Spleen (tissue), 11 donors: ENCODE data around the gene SRCIN1. TPM values are rescaled to one million over a fixed set of nuclear protein-coding genes. Genes with fewer than 3 reads are reported as not detected.
A peak's percentile ranks its signal among the peaks of the same experiment; 100 is the strongest.

Experiments used
- DNase-seq: peaks from one replicate; pipeline ENCODE4 v3.0.0-alpha.2; 2020
- H3K27ac ChIP-seq, 8 donors: fragments of 200-600 bp; sonication (generic) in 7 of 8; 1 replicate in 4 of 8; 2 replicates in 4 of 8; pipeline versions ENCODE4 v1.5.0 to v1.8.0; 2016 to 2021; ENCODE audit warnings: inconsistent platforms in 4 of 8, mild to moderate bottlenecking in 4 of 8, moderate library complexity in 1 of 8
- H3K27me3 ChIP-seq, 7 donors: fragments of 200-600 bp; sonication (generic) in 6 of 7; replicated peaks in 1 of 7; 1 replicate in 4 of 7; 2 replicates in 3 of 7; pipeline versions ENCODE4 v1.5.0 to v1.8.0; 2016 to 2021; ENCODE audit warnings: inconsistent platforms in 3 of 7, mild to moderate bottlenecking in 1 of 7
- H3K36me3 ChIP-seq, 6 donors: fragments of 200-600 bp; sonication (generic) in 5 of 6; 1 replicate in 4 of 6; 2 replicates in 2 of 6; pipeline versions ENCODE4 v1.5.0 to v1.8.0; 2016 to 2021; ENCODE audit warnings: inconsistent platforms in 2 of 6
- H3K4me1 ChIP-seq, 6 donors: fragments of 200-600 bp; sonication (generic) in 5 of 6; 1 replicate in 3 of 6; 2 replicates in 3 of 6; pipeline versions ENCODE4 v1.5.0 to v1.8.0; 2016 to 2021; ENCODE audit warnings: inconsistent platforms in 3 of 6
- H3K4me3 ChIP-seq, 8 donors: fragments of 200-600 bp; sonication (generic) in 7 of 8; 1 replicate in 4 of 8; 2 replicates in 4 of 8; pipeline versions ENCODE4 v1.5.0 to v1.8.0; 2016 to 2021; ENCODE audit warnings: inconsistent platforms in 4 of 8, mild to moderate bottlenecking in 4 of 8, moderate library complexity in 2 of 8
- H3K9me3 ChIP-seq, 8 donors: fragments of 200-600 bp; sonication (generic) in 7 of 8; 1 replicate in 4 of 8; 2 replicates in 4 of 8; pipeline versions ENCODE4 v1.5.0 to v1.8.0; 2016 to 2021; ENCODE audit warnings: inconsistent platforms in 4 of 8
- POLR2A ChIP-seq, 3 donors: fragments of 450-650 bp; IDR thresholded peaks; one replicate each; pipeline ENCODE4 v1.5.1; 2017; ENCODE audit warnings: antibody characterized with exemption in 3 of 3, mild to moderate bottlenecking in 1 of 3
- POLR2AphosphoS5 ChIP-seq, 3 donors: sonication (generic); formaldehyde crosslinking; IDR thresholded peaks; one replicate each; pipeline ENCODE4 v1.5.1; 2017; ENCODE audit warnings: antibody characterized with exemption in 3 of 3
- WGBS, 5 donors: extraction: QIAGEN DNeasy Blood & Tissue Kit in 3 of 5; methylation state at CpG; one replicate each; pipeline versions ENCODE4 v1.1.5 to v1.1.7; 2013 to 2018; 5-methylcytosine and 5-hydroxymethylcytosine counted together
- intact Hi-C: fragments of 100-400 bp; cut with DNase I; formaldehyde crosslinking; loops from one replicate; pipeline ENCODE4 v1.15.0; 2023; ENCODE audit warnings: low total_unique reads
- polyA plus RNA-seq, 3 donors: library from polyadenylated mRNA; stranded (reverse); fragments of 200-250 nt; gene quantifications; one replicate each; pipeline ENCODE4 v1.2.1, GENCODE V29; 2013
- total RNA-seq, 7 donors: library from RNA; depleted of rRNA in 3 of 7; stranded (reverse); fragments of >200 nt in 3 of 7; fragmentation: NEBNext Ultra II Directional in 4 of 7; extraction: Animal tissue kit (Norgen Biotek cat#: 25700) in 4 of 7; gene quantifications; one replicate each; pipeline versions ENCODE4 v1.1.0 to v1.2.1, GENCODE V29; 2016 to 2021
- TF ChIP-seq, protein P1 (sequence below), 11 experiments: fragments of 200-600 bp in 7 of 11; fragments of 450-650 bp in 4 of 11; sonication (generic) in 4 of 11; IDR thresholded peaks in 8 of 11; conservative IDR thresholded peaks in 3 of 11; 1 replicate in 7 of 11; 2 replicates in 4 of 11; pipeline versions ENCODE4 v1.4.0 to v1.8.0; 2016 to 2021; ENCODE audit warnings: antibody characterized with exemption in 11 of 11, inconsistent platforms in 4 of 11, mild to moderate bottlenecking in 1 of 11
- donor health status: healthy with polysubstance abuse.
- donor health status: DM: no; HTN: no; CAD: no; lungs with moderate emphysema.
- donor health status: DM: no; HTN: no; CAD: no.
- donor health status: Bipolar disorder and iron deficiency.
- donor health status: healthy.
- donor health status: DM: no; HTN: no; CAD: no.
- donor health status: DM: yes; HTN: yes; CAD: no.

Gene SRCIN1
- total and polyA plus RNA-seq, 10 donors: 0.32 to 3.5 (median 1.5) TPM

GRCh38 chr17:38585056-38585917, 20.5 kb downstream of the SRCIN1 start:
- no peak for DNase-seq
- TF ChIP-seq POLR2AphosphoS5 (IDR thresholded peaks at IDR 0.05): no peak
- TF ChIP-seq POLR2A (IDR thresholded peaks at IDR 0.05): no peak
- TF ChIP-seq, protein P1, sequence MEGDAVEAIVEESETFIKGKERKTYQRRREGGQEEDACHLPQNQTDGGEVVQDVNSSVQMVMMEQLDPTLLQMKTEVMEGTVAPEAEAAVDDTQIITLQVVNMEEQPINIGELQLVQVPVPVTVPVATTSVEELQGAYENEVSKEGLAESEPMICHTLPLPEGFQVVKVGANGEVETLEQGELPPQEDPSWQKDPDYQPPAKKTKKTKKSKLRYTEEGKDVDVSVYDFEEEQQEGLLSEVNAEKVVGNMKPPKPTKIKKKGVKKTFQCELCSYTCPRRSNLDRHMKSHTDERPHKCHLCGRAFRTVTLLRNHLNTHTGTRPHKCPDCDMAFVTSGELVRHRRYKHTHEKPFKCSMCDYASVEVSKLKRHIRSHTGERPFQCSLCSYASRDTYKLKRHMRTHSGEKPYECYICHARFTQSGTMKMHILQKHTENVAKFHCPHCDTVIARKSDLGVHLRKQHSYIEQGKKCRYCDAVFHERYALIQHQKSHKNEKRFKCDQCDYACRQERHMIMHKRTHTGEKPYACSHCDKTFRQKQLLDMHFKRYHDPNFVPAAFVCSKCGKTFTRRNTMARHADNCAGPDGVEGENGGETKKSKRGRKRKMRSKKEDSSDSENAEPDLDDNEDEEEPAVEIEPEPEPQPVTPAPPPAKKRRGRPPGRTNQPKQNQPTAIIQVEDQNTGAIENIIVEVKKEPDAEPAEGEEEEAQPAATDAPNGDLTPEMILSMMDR (IDR thresholded peaks at IDR 0.05 in 8 of 11, conservative IDR thresholded peaks at IDR 0.05 in 3 of 11): no peak
- Histone ChIP-seq H3K36me3 (no peaks in the 10 kb centered on the region), H3K27me3 (peaks cover 0 to 97% (median 30%) of the 10 kb centered on the region in 7 donors), H3K4me3 (no peak overlapping the region), H3K4me1 (peaks cover 0 to 12% (median 8%) of the 10 kb centered on the region in 6 donors), H3K9me3 (no peaks in the 10 kb centered on the region), H3K27ac (no peak overlapping the region)
- 53 to 64% (median 59%) methylated on average over 12 to 15 of the region's 15 CpGs for WGBS, 5 donors
- intact Hi-C loops: no loop called here

- WGBS, 5 donors: 7 to 10% (median 10%) methylated on average over 19 of the region's 19 CpGs
Measured at GRCh38 chr17:38584350-38584925, 21.3 kb downstream of the SRCIN1 start.

GRCh38 chr17:38583828-38584349, 21.9 kb downstream of the SRCIN1 start:
- WGBS, 5 donors: 76 to 87% (median 80%) methylated on average over 14 of the region's 14 CpGs
- no peak overlapping the region for H3K27ac ChIP-seq
- intact Hi-C loops: no loop called here
- peaks cover 0 to 97% (median 40%) of the 10 kb centered on the region in 7 donors for H3K27me3 ChIP-seq
- H3K36me3 ChIP-seq: no peaks in the 10 kb centered on the region
- H3K4me1 ChIP-seq: peaks cover 0 to 20% (median 9%) of the 10 kb centered on the region in 6 donors
- H3K4me3 ChIP-seq: no peak overlapping the region
- DNase-seq: no peak
- TF ChIP-seq POLR2A (IDR thresholded peaks at IDR 0.05): no peak
- TF ChIP-seq, protein P1 (IDR thresholded peaks at IDR 0.05 in 8 of 11, conservative IDR thresholded peaks at IDR 0.05 in 3 of 11): no peak
- no peak for TF ChIP-seq POLR2AphosphoS5 (IDR thresholded peaks at IDR 0.05)
- H3K9me3 ChIP-seq: no peaks in the 10 kb centered on the region

More at GRCh38 chr17:38584350-38584925, 21.3 kb downstream of the SRCIN1 start:
- Histone ChIP-seq H3K4me3 (no peak overlapping the region), H3K27me3 (peaks cover 0 to 97% (median 37%) of the 10 kb centered on the region in 7 donors), H3K27ac (no peak overlapping the region), H3K36me3 (no peaks in the 10 kb centered on the region), H3K9me3 (no peaks in the 10 kb centered on the region), H3K4me1 (peaks cover 0 to 14% (median 8%) of the 10 kb centered on the region in 6 donors)
- peak; percentile 90 for DNase-seq
- TF ChIP-seq POLR2AphosphoS5 (IDR thresholded peaks at IDR 0.05) (peak in 2 of 3 donors; percentile 30 to 59), POLR2A (IDR thresholded peaks at IDR 0.05) (no peak)
- TF ChIP-seq, protein P1 (IDR thresholded peaks at IDR 0.05 in 8 of 11, conservative IDR thresholded peaks at IDR 0.05 in 3 of 11): peak; percentile 64 to 96 (median 92)
- intact Hi-C loops: no loop called here

DNA sequence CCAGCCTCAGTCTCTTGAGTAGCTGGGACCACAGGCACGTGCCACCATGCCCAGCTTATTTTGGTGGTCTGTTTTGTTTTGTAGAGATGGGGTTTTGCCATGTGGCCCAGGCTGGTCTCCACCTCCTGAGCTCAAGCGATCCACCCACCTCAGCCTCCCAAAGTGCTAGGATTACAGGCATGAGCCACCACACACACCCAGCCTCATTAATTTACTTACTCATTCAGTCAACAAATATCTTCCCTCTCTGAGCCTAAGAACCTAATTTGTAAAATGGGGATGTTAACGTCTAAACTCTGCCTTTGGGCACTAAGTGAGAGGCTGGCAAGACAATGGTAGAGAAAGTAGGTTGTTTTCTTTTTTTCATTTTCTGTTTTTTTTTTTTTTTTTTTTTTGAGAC, 22.6 kb downstream of the SRCIN1 start:
- Histone ChIP-seq H3K9me3 (no peaks in the 10 kb centered on the region), H3K4me3 (no peak overlapping the region), H3K4me1 (peaks cover 6 to 27% (median 17%) of the 10 kb centered on the region in 6 donors), H3K27me3 (peaks cover 0 to 97% (median 40%) of the 10 kb centered on the region in 7 donors), H3K27ac (no peak overlapping the region), H3K36me3 (no peaks in the 10 kb centered on the region)
- 74 to 85% (median 85%) methylated on average over 3 of the region's 3 CpGs for WGBS, 5 donors
- intact Hi-C loops: no loop called here
- no peak for TF ChIP-seq POLR2AphosphoS5 (IDR thresholded peaks at IDR 0.05)
- TF ChIP-seq POLR2A (IDR thresholded peaks at IDR 0.05): no peak
- TF ChIP-seq, protein P1 (IDR thresholded peaks at IDR 0.05 in 8 of 11, conservative IDR thresholded peaks at IDR 0.05 in 3 of 11): no peak
- DNase-seq: no peak
